Activated CD4-positive, alpha-beta T cell treated with anti-CD3 and anti-CD28 coated beads, Interleukin-2, Interleukin-6, amounts not matched to agents 100 ng/mL and 50 ng/mL, durations not matched to agents 16 hours and 8 hours (primary cell): Measurements from ENCODE around the gene DPPA3.
"Not testable (repeated sequence)": the region's sequence is repeated elsewhere in the genome, so short reads cannot be mapped to it uniquely, and the experiment has no call there.

ENCODE experiments used
- DNase-seq: peaks from one replicate; pipeline ENCODE4 v3.0.0-alpha.2; 2020

Gene DPPA3

DNA sequence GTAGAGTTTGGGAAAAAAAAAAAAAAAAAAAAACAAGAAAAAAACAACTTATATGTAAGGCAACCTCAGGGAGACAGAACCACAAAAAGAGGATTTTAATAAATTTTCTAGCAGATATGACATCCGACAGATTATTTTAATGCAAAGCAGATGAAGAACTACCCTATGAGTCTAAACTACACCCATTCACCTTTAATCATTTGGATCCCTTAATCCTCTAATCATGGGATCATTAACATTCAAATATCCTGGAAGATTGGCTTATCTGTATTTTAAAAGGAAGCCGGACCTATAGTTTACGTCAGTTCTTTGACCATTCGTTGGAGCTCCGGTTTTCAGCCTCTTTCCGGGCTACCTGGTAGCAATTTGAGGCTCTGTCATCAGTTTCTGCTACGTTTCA, at the start of gene DPPA3:
Gene DPPA3, plus strand, starts transcription at position 301 of the 400 bp plus-strand sequence. CDS start 138 bp downstream, outside the sequence.
- DNase-seq: no peak

DNA sequence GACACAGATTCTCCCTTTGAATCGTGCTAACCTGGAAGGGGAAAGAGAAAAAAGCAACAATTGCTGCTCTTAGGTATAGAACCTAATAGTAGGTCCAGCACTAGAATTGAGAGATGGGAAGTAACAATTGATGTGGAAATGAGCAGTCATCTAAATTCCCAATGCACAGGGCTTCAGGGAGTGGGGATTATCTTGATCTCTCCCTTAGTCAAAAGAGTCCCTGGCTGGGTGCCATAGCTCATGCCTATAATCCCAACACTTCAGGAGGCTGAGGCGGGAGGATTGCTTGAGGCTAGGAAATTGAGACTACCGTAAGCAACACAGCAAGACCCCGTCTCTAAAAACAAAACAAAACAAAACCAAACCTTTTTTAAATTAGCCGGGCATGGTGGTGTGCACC, 49.5 kb upstream of the DPPA3 start:
- DNase-seq: no peak

DNA sequence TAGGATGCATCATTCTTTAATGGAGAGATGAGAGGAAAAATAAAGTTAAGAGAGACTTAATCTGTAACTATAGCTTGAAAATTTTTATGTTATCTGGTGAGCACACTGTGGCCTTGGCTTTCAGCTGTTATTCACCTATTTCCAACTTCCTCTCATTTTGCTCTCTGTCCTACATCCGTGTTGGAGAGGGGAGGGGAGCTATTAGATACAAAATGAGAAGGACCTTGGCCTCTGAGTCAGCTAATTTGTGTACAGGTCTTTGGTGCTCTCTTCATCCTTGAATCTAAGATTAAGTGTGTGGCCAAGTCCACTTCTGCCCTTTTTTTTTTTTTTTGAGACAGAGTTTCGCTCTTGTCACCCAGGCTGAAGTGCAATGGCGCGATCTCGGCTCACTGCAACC, 44.6 kb upstream of the DPPA3 start:
- no peak for DNase-seq

DNA sequence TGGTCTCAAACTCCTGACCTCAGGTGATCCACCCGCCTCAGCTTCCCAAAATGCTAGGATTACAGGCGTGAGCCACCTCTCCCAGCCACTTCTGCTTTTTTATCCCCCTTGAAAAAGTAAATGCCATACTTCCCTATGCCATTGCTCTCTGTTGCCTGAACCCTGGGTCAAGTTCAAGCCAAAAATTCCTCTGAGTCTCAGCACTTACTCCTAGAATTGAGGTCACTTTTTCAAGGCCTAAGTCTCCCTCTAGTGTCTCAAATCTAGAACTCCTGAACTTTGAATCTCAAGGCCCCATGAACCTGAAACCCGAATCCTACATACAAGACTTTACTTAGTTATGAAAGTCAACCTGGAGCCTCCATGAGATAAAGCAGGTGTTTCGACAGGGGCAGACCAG, 44.1 kb upstream of the DPPA3 start:
- no peak for DNase-seq

DNA sequence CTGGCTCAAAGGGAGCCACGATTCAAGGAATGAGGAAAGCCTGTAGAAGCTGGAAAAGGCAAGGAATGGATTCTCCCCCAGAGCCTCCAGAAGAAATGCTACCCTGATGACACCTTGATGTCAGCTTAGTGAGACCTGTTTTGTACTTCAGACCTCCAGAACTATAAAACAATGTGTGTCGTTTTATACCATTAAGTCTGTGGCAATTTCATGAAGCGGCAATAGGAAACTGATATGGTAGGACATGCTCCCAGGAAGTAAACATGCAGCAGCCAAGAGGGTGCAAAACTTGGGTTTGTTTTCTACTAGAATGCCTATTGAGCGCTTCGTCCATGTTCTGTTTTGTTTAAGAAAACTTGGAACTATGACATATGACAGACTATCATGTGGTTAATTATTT, 43.1 kb upstream of the DPPA3 start:
- DNase-seq: no peak

DNA sequence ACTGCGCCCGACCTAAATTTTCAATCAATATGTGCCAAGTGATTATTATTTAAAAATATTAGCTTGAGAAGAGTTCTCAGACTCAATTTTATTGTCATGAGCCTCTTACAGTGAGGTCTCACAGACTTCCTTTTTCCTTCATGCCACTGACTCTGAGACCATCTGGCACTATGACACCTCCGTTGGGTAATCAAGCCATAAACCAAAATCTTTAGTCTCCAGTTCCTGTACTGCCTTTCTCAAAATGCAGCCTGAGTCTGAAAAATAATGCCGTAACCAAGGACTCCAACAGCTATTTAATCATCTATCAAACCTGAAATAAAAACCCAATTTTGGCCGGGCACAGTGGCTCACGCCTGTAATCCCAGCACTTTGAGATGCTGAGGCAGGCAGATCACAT, 35.8 kb upstream of the DPPA3 start:
- DNase-seq: not testable (repeated sequence)

DNA sequence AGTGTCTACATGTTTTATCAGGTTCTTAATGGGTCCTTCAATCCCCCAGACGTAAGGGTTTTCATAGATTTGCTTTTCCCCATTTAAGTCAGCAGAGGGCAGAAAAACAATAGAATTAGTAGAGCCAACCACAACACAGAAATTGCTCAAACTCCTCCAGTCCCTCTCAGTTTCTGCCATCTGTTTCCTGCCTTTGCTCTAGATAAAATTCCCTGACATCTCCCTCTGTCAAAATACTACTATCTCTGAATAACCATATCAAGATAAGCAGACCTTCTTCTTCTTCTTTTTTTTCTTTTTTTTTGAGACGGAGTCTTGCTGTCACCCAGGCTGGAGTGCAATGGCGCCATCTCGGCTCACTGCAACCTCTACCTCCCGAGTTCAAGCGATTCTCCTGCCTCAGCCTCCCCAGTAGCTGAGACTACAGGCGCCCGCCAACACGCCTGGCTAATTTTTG, 33.8 kb upstream of the DPPA3 start:
- peak; percentile 46 for DNase-seq

DNA sequence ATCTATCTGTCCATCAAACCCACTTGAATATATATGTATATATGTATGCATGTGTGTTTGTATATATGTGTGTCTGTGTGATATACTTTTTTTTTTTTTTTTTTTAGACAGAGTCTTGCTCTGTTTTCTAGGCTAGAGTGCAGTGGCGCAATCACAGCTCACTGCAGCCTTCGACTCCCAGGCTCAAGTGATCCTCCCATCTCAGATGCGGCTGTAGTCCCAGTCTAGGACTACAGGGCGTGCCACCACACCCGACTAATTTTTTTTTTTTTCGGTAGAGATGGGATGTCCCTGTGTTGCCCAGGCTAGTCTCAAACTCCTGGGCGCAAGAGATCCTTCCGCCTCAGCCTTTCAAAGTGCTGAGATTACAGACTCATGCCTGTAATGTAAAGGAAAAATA, 32.5 kb upstream of the DPPA3 start:
- DNase-seq: no peak

DNA sequence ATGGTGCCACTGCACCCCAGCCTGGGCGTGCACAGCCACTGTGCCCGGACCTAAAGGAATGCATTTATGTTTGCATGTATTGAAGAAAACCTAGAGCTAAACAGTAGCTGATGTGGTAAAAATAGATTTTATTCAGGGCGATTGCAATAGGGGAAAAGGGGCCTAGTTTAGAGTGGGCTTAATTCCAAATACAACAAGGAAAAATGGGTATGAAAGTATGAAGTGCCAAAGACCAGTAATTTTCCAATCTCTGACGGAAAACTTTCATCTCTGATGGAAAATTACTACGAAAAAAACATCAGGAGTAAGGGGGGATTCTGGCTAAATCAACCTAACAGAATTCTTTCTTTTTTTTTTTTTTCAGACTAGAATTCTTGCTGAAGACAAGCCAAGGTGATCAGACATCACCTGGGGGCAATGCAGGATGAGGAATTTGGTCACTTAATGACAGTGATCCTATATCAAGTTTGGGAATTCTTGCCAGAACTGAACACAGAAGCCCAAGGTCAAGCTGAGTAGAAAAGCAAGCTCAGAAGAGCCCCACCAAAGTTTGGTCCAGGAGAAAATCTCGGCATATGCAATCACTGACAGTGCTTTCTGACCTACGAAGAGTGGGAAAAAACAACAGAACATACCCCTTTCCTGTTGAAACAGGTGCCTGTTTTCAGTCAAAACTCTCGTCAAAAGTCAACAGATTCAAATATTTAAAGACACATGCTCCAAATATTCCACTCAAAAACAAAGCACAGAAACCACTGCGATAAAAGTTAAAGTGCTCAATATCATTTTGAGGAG, 31.8 kb upstream of the DPPA3 start:
- no peak for DNase-seq

DNA sequence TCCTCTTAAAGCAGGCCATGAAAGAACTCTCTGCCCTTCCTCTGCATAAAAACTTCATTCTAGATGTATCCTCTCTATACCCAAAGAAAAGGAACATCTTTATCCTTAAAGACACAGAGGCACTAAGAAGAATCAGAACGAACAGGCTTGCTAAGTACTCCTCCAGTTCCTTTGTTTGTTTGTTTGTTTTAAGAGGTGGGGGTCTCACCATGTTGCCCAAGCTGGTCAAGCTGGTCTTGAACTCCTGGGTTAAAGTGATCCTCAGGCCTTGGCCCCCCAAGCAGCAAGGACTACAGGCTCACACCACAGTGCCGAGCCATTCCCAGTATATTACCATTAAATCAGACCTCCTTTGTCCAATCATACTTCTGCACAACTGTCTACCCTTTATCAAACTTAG, 29.7 kb upstream of the DPPA3 start:
- no peak for DNase-seq

DNA sequence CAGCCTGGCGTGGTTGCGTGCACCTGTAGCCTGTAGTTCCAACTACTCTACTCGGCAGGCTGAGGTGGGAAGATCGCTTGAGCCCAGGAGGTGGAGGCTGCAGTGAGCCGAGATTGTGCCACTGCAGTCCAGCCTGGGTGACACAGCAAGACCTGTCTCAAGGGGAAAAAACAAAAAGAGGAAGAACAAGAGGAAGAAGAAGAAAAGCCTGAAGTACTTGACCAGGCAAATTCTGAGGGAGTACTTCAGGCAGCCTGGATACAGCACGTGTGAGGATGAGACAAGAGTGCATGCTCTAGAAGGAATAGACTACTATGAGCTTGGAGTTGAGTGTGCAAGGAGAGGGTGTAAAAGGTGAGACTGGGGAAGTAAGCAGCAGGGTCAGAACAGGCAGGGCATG, 17.4 kb upstream of the DPPA3 start:
- DNase-seq: no peak

DNA sequence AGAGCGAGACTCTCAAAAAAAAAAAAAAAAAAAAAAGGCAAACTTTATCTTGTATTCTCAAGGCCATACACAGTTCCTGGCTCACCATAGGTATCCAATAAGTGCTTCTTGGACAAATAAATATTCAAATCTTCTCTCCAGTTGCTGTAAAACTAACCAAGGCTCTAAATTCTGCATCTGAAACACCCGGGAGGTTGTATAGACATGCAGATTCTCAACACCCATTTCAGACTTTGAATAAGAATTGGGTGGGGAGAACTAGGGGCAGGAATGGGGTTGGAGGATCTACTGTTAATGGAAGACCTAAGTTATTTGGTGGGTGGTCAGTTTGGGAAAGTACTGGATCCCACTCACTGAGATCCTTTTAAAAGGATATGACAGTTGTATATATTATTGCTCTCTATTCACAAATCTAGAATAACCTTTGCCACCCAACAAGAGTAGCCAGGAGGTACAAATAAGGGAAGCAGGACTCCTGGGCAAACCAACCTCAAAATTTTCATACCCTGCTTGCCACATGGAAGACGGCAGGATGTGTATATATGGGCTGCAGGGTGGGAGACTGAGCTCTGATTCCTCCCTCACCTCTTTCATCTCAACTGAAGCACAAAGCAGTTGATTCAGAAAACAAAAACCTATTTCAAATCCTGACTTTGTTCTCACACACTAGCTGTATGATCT, 16.5 kb upstream of the DPPA3 start:
- DNase-seq: no peak

DNA sequence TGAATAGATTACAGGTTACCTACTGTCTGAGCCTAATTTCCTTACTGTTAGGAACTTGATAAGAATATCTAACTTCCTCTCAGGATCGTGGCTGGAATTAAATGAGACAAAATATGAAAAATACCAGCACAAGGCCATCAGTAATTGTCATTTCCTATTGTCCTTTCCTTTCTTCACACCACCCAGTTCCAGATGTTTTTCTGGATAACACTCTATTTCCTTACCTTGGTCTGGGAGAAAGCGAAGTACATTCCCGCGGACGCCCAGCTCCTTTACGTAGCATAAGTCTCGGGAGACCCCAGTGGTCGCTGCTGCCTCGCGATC, 16.0 kb upstream of the DPPA3 start:
- no peak for DNase-seq

DNA sequence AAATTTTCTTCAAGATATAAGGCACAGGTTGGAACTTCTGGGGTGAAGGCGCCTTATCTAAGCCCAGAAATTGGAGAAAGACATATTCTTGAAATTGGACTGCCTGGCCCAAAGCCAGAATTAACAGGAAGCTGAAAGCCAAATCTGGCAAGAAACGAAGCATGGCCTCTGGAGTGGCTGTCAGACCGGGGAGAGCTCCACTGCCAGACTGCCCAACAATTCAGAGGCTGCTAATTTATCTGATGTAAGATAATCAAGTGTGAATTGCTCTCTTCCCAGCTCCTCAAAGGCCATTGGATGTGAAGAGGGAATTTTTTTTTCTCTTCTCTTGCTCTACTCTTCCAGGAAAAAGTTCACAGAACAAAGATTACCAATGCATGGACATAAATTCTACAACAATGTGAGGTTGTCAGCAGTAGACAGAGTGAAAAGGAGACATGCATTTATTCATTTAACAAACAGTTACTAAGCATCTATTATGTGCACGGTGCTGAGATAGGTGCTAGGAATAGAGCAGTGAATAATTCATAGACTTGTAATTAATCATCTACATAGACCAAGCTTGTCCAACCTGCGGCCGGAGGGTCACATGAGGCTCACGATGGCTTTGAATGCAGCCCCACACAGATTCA, 15.6 kb upstream of the DPPA3 start, which contains the start of gene GDF3:
Gene GDF3, minus strand, starts transcription at position 210 of the 632 bp plus-strand sequence. Its CDS starts 47 bp downstream, at position 163.
- no peak for DNase-seq

DNA sequence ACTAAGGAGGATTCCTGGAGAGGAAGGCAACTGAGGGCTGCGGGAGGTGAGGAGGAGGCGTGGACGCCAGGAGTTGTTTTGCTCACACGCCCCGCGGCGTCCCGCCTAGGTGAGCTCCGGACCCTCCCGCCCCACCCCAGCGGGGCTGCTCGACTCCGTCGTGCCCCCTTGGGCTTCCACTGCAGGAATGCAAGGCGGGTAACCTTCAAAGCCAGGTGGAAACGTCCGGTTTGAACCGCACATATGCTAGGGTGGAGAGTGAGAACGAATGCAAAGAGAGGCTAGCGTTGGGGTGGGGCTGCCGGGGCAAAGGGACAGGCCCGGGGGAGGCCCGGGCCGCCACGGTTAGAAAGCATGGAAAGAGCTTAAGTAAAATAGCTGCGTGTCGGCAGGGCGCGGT, 5.4 kb upstream of the DPPA3 start:
- DNase-seq: no peak

DNA sequence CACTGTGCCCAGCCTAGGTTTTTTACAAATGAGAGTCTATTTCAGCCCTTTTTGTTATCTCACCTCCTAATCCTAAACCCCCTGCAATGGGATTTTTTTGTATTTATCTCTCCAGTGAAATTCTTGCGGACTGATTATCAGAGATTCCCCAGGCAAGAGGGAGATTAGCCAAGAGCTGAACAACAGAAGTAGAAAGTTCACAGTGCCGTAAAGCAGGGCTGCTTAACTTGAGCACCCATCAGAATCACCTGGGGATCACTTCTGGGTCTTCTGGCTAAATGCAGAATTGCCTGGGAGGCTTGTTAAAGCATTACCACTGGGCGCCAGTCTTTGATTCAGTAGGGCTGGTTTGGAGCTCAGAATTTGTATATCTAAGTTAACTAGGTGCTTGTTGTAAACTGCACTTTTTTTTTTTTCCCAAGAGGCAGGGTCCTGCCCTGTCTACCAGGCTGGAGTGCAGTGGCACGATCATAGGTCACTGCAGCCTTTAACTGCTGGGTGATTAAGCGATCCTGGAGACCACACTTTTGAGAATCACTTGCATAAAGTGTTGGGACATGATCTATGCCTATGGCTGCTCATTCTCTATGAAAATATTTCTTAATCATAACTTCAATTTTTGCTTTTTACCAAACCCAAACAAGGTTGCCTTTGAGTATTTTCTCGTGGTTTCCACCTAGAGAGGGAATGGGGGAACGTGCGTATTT, 1.1 kb upstream of the DPPA3 start:
- DNase-seq: no peak

DNA sequence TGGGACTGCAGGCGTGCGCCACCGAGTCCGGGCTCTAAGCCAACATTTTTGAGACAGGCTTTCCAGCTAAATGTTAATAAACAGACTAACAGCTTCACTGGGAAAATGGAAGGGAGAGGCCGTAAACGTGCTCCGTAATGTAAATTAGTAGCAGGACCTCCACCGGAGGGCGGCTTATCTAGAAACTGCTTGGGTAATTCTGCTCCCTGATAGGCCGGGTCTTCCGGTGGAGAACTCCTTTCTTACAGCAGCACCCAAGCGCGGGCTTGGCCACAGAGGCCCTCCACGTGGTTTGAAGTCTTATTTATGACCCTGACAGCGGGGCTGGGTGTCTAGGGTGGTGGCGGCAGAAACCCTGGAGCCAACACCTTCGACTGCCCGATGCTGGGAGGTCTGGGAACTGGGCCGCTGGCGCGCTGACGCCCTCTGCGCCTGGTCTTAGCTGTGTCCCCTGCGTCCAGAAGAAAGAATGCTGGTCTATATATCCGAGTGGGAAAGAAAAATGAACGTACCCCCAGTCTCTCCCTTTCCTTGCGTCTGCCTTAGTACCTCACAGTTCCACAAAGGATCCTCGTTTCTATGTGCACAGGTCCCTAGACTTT, 1.7 kb downstream of the DPPA3 start:
- DNase-seq: no peak

DNA sequence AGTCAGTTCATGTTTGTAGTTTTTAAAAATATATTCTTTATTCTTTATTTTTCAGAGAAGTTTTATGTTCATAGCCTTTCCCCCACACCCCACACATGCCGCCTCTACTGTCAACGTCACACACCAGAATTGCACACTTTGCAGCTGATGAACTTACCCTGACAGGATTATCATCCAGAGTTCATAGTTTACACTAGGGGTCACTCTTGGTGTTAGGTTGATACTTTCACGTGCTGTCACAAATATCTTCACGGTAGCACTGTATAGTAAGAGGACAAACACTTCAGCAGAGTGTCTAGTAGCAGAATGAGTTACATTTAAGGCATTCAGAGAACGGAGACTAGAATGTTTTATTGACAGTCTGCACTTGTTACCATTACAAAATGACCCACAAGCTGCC, 5.1 kb downstream of the DPPA3 start:
- DNase-seq: no peak

DNA sequence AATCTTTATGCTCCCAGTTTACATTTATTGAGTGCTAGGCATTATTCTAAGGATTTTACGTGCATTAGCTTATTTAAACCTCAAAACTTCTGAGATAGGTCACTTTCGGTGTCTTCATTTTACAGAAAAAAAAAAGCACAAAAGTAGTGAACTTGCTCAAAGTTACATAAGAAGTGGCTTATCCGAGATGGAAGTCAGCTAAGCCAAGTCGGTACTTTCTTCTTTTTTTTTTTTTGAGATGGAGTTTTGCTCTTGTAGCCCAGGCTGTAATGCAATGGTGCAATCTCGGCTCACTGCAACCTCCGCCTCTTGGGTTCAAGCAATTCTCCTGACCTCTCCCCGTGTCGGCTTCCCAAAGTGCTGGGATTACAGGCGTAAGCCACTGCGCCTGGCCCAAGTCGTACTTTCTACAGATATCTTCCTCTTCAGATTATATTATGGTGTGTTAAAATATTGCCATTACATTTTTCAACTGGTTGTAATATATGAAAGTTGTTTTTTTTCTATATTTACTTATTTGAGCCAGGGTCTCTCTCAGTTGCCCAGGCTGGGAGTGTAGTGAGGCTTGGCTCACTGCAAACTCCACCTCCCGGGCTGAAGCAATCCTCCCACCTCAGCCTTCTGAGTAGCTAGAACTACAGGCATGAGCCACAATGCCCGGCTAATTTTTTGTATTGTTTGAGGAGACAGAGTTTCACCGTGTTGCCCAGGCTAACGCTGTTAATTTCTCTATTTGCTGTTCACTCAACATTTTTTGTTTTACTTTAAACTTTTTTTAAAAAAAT, 8.9 kb downstream of the DPPA3 start:
- DNase-seq: no peak

DNA sequence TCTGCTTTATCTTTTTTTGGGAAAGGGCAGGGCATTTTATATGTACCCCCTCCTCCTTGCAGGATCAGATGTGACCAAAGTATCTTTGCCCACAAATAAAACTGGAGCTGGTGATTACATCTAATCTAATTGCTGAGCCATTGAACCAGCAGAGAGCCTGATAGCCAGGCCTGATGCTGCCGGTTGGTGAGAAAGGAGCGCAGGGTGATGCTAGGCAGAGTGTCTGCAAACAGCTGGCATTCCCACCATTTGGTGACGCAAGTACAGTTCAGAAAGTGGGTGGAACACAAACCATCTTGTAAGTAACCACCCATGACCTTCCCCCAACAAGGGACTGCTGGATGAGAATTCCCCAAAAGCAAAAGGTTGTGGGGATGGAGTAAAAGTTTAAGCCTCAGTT, 12.7 kb downstream of the DPPA3 start:
- DNase-seq: no peak

DNA sequence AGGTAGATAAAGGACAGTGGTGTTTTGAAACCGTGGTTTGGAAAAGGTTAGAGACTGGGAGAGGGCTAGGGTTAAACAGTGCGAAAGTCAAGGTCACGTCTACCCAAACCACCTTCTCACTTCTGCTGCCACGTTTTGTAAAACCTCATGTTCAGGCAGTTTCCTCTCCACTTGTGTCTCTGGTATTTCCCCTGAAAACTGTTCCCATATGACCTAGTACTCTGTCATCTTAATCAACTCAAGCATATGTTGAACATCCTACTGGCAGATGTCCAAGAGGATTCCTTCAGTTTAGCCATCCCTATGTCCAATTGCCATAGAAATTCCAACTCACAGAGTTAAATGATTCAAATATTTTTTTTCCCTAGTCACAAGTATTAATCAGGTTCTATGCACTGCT, 18.5 kb downstream of the DPPA3 start:
- no peak for DNase-seq

DNA sequence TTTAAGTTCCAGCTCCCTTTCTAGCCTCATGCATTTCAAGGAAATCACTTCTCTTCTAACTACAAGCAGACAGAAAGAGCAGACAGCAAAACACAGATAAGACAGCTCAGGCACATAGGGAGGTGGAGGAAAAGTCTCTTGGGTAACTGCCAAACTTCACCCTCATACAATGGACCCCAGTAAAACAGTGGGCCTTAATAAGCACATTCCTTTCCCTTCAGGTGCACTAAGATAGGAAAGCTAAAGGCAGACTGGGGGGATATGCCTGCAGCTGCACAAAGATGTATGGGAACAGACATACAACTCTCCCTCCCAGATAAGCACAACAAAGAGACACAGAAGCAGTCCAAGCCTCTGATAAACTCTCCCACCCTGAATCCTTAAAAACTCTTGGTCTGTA, 19.8 kb downstream of the DPPA3 start:
- not testable (repeated sequence) for DNase-seq
